SJSA1 (cell line): Measurements from ENCODE around the gene KLC1. TPM values are rescaled to one million over a fixed set of nuclear protein-coding genes. Genes with fewer than 3 reads are reported as not detected.

Experiments used
- DNase-seq, 2 experiments: peaks; one replicate each; pipeline ENCODE4 v3.0.0-alpha.2; 2015 to 2020; ENCODE audit warnings: low spot score in 2 of 2, low read depth in 1 of 2
- H3K27ac ChIP-seq: fragments of 250-450 bp; sonication (Bioruptor Pico); 2 replicates; pipeline ENCODE4 v1.5.1; 2020; ENCODE audit warnings: mild to moderate bottlenecking, moderate library complexity
- H3K27me3 ChIP-seq: fragments of 250-450 bp; sonication (Bioruptor Pico); replicated peaks from 2 replicates; pipeline ENCODE4 v1.5.1; 2020; ENCODE audit warnings: mild to moderate bottlenecking, moderate library complexity
- H3K36me3 ChIP-seq: fragments of 250-450 bp; sonication (Bioruptor Pico); 2 replicates; pipeline ENCODE4 v1.5.1; 2020; ENCODE audit warnings: mild to moderate bottlenecking
- H3K4me1 ChIP-seq: fragments of 250-450 bp; sonication (Bioruptor Pico); replicated peaks from 2 replicates; pipeline ENCODE4 v1.6.1; 2021; ENCODE audit warnings: mild to moderate bottlenecking
- H3K4me3 ChIP-seq: fragments of 250-450 bp; sonication (Bioruptor Pico); 2 replicates; pipeline ENCODE4 v1.5.1; 2020; ENCODE audit warnings: mild to moderate bottlenecking
- H3K9me3 ChIP-seq: fragments of 250-450 bp; sonication (Bioruptor Pico); replicated peaks from 2 replicates; pipeline ENCODE4 v1.5.1; 2020; ENCODE audit warnings: mild to moderate bottlenecking
- total RNA-seq: library from RNA; depleted of rRNA; stranded (reverse); fragments of >200 nt; shearing (Covaris generic); gene quantifications from 2 replicates; pipeline ENCODE4 v1.2.3, GENCODE V29; 2014

KLC1 gene
- total RNA-seq, 1 experiment from 2014 or later = 196 TPM

GRCh38 chr14:103712633-103713247 lies 83.7 kb downstream of the KLC1 start:
- no peak overlapping the region for H3K4me3 ChIP-seq
- H3K4me1 ChIP-seq = peaks cover 23% of the 10 kb centered on the region
- peaks cover 55% of the 10 kb centered on the region for H3K36me3 ChIP-seq
- DNase-seq = no peak
- H3K27ac ChIP-seq = no peak overlapping the region
- H3K27me3 ChIP-seq = no peaks in the 10 kb centered on the region
- H3K9me3 ChIP-seq = no peaks in the 10 kb centered on the region

- no peaks in the 10 kb centered on the region for H3K27me3 ChIP-seq
- H3K9me3 ChIP-seq = no peaks in the 10 kb centered on the region
- no peak overlapping the region for H3K27ac ChIP-seq
- H3K4me3 ChIP-seq = no peak overlapping the region
- peaks cover 23% of the 10 kb centered on the region for H3K4me1 ChIP-seq
- DNase-seq = no peak
- peaks cover 47% of the 10 kb centered on the region for H3K36me3 ChIP-seq
Observed at GRCh38 chr14:103713304-103714062, 84.5 kb downstream of the KLC1 start.

- Histone ChIP-seq H3K4me3 (peak overlapping the region; percentile 79), H3K36me3 (peaks cover 40% of the 10 kb centered on the region), H3K4me1 (peaks cover 23% of the 10 kb centered on the region), H3K9me3 (no peaks in the 10 kb centered on the region), H3K27me3 (no peaks in the 10 kb centered on the region), H3K27ac (0 out of 2 replicates have a peak overlapping the region, but pooled peaks have one; percentile 59)
- DNase-seq = peak in 1 of 2 experiments; percentile 28
Observed at GRCh38 chr14:103714063-103714724, 85.2 kb downstream of the KLC1 start.

GRCh38 chr14:103715052-103716000 lies 86.3 kb downstream of the KLC1 start, which contains the start of the genes XRCC3 and ZFYVE21:
Gene XRCC3, minus strand, starts transcription at chr14:103715451. Its CDS starts 4,364 bp downstream, at chr14:103711087.
Gene ZFYVE21, plus strand, starts transcription at chr14:103715810. Its CDS starts 32 bp downstream, at chr14:103715842.
- peak; percentile 99 for DNase-seq
- Histone ChIP-seq H3K4me1 (peaks cover 23% of the 10 kb centered on the region), H3K27ac (peak within 1 kb of the TSS; percentile 59), H3K36me3 (peaks cover 30% of the 10 kb centered on the region), H3K27me3 (no peaks in the 10 kb centered on the region), H3K9me3 (no peaks in the 10 kb centered on the region), H3K4me3 (peak within 1 kb of the TSS; percentile 79)

- DNase-seq = peak in 1 of 2 experiments; percentile 18
- Histone ChIP-seq H3K36me3 (peaks cover 24% of the 10 kb centered on the region), H3K27ac (no peak overlapping the region)
Observed at GRCh38 chr14:103716091-103716801, 87.2 kb downstream of the KLC1 start.

GRCh38 chr14:103716899-103717411 lies 87.9 kb downstream of the KLC1 start:
- no peaks in the 10 kb centered on the region for H3K9me3 ChIP-seq
- peaks cover 36% of the 10 kb centered on the region for H3K4me1 ChIP-seq
- H3K4me3 ChIP-seq = peak overlapping the region; percentile 79
- no peaks in the 10 kb centered on the region for H3K27me3 ChIP-seq
- peaks cover 23% of the 10 kb centered on the region for H3K36me3 ChIP-seq
- no peak overlapping the region for H3K27ac ChIP-seq
- no peak for DNase-seq

More at GRCh38 chr14:103716091-103716801, 87.2 kb downstream of the KLC1 start:
- Histone ChIP-seq H3K27me3 (no peaks in the 10 kb centered on the region), H3K4me1 (peaks cover 29% of the 10 kb centered on the region), H3K9me3 (no peaks in the 10 kb centered on the region), H3K4me3 (peak overlapping the region; percentile 79)

- H3K4me3 ChIP-seq = no peak overlapping the region
- H3K4me1 ChIP-seq = peaks cover 41% of the 10 kb centered on the region
- no peaks in the 10 kb centered on the region for H3K9me3 ChIP-seq
- DNase-seq = no peak
- no peaks in the 10 kb centered on the region for H3K27me3 ChIP-seq
- no peak overlapping the region for H3K27ac ChIP-seq
- H3K36me3 ChIP-seq = peaks cover 11% of the 10 kb centered on the region
Observed at GRCh38 chr14:103718572-103718971, 89.6 kb downstream of the KLC1 start.

GRCh38 chr14:103719751-103720150 lies 90.7 kb downstream of the KLC1 start:
- Histone ChIP-seq H3K4me3 (no peak overlapping the region), H3K27ac (no peak overlapping the region), H3K9me3 (no peaks in the 10 kb centered on the region), H3K27me3 (no peaks in the 10 kb centered on the region), H3K4me1 (peaks cover 30% of the 10 kb centered on the region), H3K36me3 (peaks cover 10% of the 10 kb centered on the region)
- no peak for DNase-seq

GRCh38 chr14:103721334-103722120 lies 92.5 kb downstream of the KLC1 start:
- Histone ChIP-seq H3K27ac (peak overlapping the region; percentile 32), H3K36me3 (peaks cover 16% of the 10 kb centered on the region), H3K4me3 (no peak overlapping the region), H3K27me3 (no peaks in the 10 kb centered on the region), H3K9me3 (no peaks in the 10 kb centered on the region), H3K4me1 (peaks cover 23% of the 10 kb centered on the region)
- peak; percentile 55 to 80 for DNase-seq

- Histone ChIP-seq H3K4me1 (peaks cover 18% of the 10 kb centered on the region), H3K27me3 (no peaks in the 10 kb centered on the region), H3K27ac (no peak overlapping the region), H3K36me3 (peaks cover 20% of the 10 kb centered on the region), H3K9me3 (no peaks in the 10 kb centered on the region), H3K4me3 (no peak overlapping the region)
- DNase-seq = no peak
Observed at GRCh38 chr14:103723748-103724081, 94.7 kb downstream of the KLC1 start.

GRCh38 chr14:103724116-103724515 lies 95.1 kb downstream of the KLC1 start:
- no peak overlapping the region for H3K27ac ChIP-seq
- DNase-seq = no peak
- H3K9me3 ChIP-seq = no peaks in the 10 kb centered on the region

More at GRCh38 chr14:103724116-103724515, 95.1 kb downstream of the KLC1 start:
- Histone ChIP-seq H3K27me3 (no peaks in the 10 kb centered on the region), H3K4me3 (no peak overlapping the region), H3K4me1 (peaks cover 18% of the 10 kb centered on the region), H3K36me3 (peaks cover 24% of the 10 kb centered on the region)
